ENCODE results near the gene ZNF77.

DNA sequence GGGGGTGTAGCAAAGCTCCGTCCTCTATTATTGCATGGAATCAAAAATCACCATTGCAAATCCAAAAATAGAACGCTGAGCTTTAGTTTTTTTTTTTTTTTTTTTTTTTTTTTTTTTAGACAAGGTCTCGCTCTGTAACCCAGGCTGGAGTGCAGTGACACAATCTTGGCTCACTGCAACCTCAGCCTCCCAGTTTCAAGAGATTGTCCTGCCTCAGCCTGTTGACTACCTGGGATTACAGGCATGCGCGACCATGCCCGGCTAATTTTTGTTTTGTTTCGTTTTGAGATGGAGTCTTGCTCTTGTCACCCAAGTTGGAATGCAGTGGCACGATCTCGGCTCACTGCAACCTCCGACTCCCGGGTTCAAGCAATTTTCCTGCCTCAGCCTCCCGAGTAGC, 15.3 kb upstream of the ZNF77 start:
- TF ChIP-seq POLR2A (IDR thresholded peaks at IDR 0.05) = no peak
- TF ChIP-seq, protein P1, sequence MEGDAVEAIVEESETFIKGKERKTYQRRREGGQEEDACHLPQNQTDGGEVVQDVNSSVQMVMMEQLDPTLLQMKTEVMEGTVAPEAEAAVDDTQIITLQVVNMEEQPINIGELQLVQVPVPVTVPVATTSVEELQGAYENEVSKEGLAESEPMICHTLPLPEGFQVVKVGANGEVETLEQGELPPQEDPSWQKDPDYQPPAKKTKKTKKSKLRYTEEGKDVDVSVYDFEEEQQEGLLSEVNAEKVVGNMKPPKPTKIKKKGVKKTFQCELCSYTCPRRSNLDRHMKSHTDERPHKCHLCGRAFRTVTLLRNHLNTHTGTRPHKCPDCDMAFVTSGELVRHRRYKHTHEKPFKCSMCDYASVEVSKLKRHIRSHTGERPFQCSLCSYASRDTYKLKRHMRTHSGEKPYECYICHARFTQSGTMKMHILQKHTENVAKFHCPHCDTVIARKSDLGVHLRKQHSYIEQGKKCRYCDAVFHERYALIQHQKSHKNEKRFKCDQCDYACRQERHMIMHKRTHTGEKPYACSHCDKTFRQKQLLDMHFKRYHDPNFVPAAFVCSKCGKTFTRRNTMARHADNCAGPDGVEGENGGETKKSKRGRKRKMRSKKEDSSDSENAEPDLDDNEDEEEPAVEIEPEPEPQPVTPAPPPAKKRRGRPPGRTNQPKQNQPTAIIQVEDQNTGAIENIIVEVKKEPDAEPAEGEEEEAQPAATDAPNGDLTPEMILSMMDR (IDR thresholded peaks at IDR 0.05) = no peak
